ENCODE results near the gene POLRMT.

The POLRMT gene

GRCh38 chr19:655691-656090 is 22.4 kb upstream of the POLRMT start:
- TF ChIP-seq CTCF (conservative IDR thresholded peaks at IDR 0.05; ENCODE audit: low read depth, low read length) = no peak
- H3K4me3 ChIP-seq (ENCODE audit: low read length) = no peak overlapping the region
- no peak for DNase-seq (ENCODE audit: low read depth)

GRCh38 chr19:653425-653824 is 20.1 kb upstream of the POLRMT start:
- H3K4me3 ChIP-seq (ENCODE audit: low read length) = no peak overlapping the region
- DNase-seq (ENCODE audit: low read depth) = no peak
- no peak for TF ChIP-seq CTCF (conservative IDR thresholded peaks at IDR 0.05; ENCODE audit: low read depth, low read length)

- no peak for TF ChIP-seq CTCF (conservative IDR thresholded peaks at IDR 0.05; ENCODE audit: low read depth, low read length)
- no peak overlapping the region for H3K4me3 ChIP-seq (ENCODE audit: low read length)
- DNase-seq (ENCODE audit: low read depth) = no peak
Observed at GRCh38 chr19:652467-653389, 19.4 kb upstream of the POLRMT start.

GRCh38 chr19:651991-652390 is 18.7 kb upstream of the POLRMT start:
- no peak for DNase-seq (ENCODE audit: low read depth)
- no peak overlapping the region for H3K4me3 ChIP-seq (ENCODE audit: low read length)
- TF ChIP-seq CTCF (conservative IDR thresholded peaks at IDR 0.05; ENCODE audit: low read depth, low read length) = no peak

GRCh38 chr19:651114-651818 is 17.9 kb upstream of the POLRMT start:
- DNase-seq (ENCODE audit: low read depth) = no peak
- H3K4me3 ChIP-seq (ENCODE audit: low read length) = no peak overlapping the region

GRCh38 chr19:650121-650520 is 16.8 kb upstream of the POLRMT start:
- no peak for DNase-seq (ENCODE audit: low read depth)
- no peak for TF ChIP-seq CTCF (conservative IDR thresholded peaks at IDR 0.05; ENCODE audit: low read depth, low read length)
- no peak overlapping the region for H3K4me3 ChIP-seq (ENCODE audit: low read length)

More at GRCh38 chr19:651114-651818, 17.9 kb upstream of the POLRMT start:
- TF ChIP-seq CTCF (conservative IDR thresholded peaks at IDR 0.05; ENCODE audit: low read depth, low read length) = no peak

Measured in retinal pigment epithelial cell (primary cell).